ENCODE data around the gene MMP12. TPM values are rescaled to one million over a fixed set of nuclear protein-coding genes. Genes with fewer than 3 reads are reported as not detected.
A peak's percentile ranks its signal among the peaks of the same experiment; 100 is the strongest.

Gene MMP12
- total and polyA plus RNA-seq, 2 donors (not counting 3 experiments of a cell fraction or from before 2014, with no cell fraction given), result not detected

DNA sequence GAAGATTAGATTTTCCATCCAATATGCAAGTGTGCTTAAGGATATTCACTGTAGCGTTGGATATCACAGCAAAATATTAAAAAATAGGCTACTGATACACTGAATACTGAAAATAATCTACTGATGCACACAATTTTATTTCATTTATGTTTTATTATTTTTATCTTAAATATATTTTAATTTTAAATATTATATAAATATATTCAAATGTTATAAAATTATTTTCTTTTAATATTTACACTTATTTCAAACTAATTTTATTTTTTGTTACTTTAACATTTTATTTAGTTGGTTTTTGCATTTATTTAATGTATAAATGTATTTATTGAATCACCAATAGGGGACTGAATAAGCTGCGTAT is 43.7 kb downstream of the MMP12 start:
- no peaks in the 10 kb centered on the region for H3K4me1 ChIP-seq (ENCODE audit: control insufficient read depth, extremely low read depth, insufficient read depth, low read length)

More for the DNA sequence above, 43.7 kb downstream of the MMP12 start:
- Histone ChIP-seq H3K9me3 (replicated peaks; ENCODE audit: control insufficient read depth, insufficient read depth, low read length) (no peaks in the 10 kb centered on the region), H3K9ac (replicated peaks; ENCODE audit: extremely low read depth, insufficient read depth, low read length) (no peak overlapping the region), H2AFZ (ENCODE audit: low read depth, low read length) (no peak overlapping the region), H3K27ac (ENCODE audit: insufficient read depth, low read depth, low read length) (no peak overlapping the region), H3K4me2 (ENCODE audit: insufficient read depth, low read length) (peak overlapping the region; percentile 39), H3K27me3 (ENCODE audit: control insufficient read depth in 2 of 2, insufficient read depth in 2 of 2, low read length in 2 of 2) (peaks cover 5 to 11% of the 10 kb centered on the region in 2 experiments), H3K4me3 (replicated peaks in 1 of 3; ENCODE audit: insufficient read depth in 1 of 3, low read depth in 1 of 3, low read length in 3 of 3) (no peak overlapping the region), H3K36me3 (ENCODE audit: control insufficient read depth in 2 of 2, extremely low read depth in 1 of 2, insufficient read depth in 2 of 2, low read length in 2 of 2) (no peaks in the 10 kb centered on the region), H3K9me1 (replicated peaks; ENCODE audit: control insufficient read depth, extremely low read depth, insufficient read depth, low read length) (no peaks in the 10 kb centered on the region), H4K20me1 (replicated peaks; ENCODE audit: control insufficient read depth, extremely low read depth, insufficient read depth, low read length) (no peaks in the 10 kb centered on the region), H3K79me2 (ENCODE audit: control insufficient read depth, insufficient read depth, low read length) (no peaks in the 10 kb centered on the region)
- no peak for DNase-seq (ENCODE audit: low read depth, low spot score)
- BruUV-seq (replicated peaks), result no TSS peak
- FAIRE-seq, result no peak
- ChIA-PET CTCF (interaction anchor here (0.9 to 1.7 kb wide), 18 partner anchors 9 to 226 kb away, joined by 3 to 17 read pairs (median 6); partner anchors contain the start of gene MMP3), POLR2A (no interaction called here)
- dilution Hi-C loops (cut with MboI; ENCODE audit: extremely low pct_ligation_motif_present, low sequenced_read_pairs) (no loop called here), intact Hi-C loops (cut with micrococcal nuclease) (loop anchor here (1.0 to 2.0 kb wide), 4 partner anchors 32 to 770 kb away; partner anchors contain the start of gene MMP1)
- no peak for TF ChIP-seq FOS (IDR thresholded peaks at IDR 0.05; ENCODE audit: borderline replicate concordance, insufficient read depth, low read length)
- no peak for TF ChIP-seq GATA2 (IDR thresholded peaks at IDR 0.05; ENCODE audit: insufficient read depth, insufficient read length, low read depth, low read length)
- no peak for TF ChIP-seq MYC (IDR thresholded peaks at IDR 0.05; ENCODE audit: low read depth, low read length)
- TF ChIP-seq, protein P1, sequence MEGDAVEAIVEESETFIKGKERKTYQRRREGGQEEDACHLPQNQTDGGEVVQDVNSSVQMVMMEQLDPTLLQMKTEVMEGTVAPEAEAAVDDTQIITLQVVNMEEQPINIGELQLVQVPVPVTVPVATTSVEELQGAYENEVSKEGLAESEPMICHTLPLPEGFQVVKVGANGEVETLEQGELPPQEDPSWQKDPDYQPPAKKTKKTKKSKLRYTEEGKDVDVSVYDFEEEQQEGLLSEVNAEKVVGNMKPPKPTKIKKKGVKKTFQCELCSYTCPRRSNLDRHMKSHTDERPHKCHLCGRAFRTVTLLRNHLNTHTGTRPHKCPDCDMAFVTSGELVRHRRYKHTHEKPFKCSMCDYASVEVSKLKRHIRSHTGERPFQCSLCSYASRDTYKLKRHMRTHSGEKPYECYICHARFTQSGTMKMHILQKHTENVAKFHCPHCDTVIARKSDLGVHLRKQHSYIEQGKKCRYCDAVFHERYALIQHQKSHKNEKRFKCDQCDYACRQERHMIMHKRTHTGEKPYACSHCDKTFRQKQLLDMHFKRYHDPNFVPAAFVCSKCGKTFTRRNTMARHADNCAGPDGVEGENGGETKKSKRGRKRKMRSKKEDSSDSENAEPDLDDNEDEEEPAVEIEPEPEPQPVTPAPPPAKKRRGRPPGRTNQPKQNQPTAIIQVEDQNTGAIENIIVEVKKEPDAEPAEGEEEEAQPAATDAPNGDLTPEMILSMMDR (IDR thresholded peaks at IDR 0.05; ENCODE audit: extremely low read depth in 1 of 2, insufficient read depth in 1 of 2, low read depth in 1 of 2, low read length in 2 of 2), result no peak
- TF ChIP-seq POLR2A (IDR thresholded peaks at IDR 0.05; ENCODE audit: low read depth, low read length), result no peak
- TF ChIP-seq JUN (IDR thresholded peaks at IDR 0.05; ENCODE audit: borderline replicate concordance, insufficient read depth, insufficient read length, low read depth), result no peak
- TF ChIP-seq, protein P2, sequence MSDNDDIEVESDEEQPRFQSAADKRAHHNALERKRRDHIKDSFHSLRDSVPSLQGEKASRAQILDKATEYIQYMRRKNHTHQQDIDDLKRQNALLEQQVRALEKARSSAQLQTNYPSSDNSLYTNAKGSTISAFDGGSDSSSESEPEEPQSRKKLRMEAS (IDR thresholded peaks at IDR 0.05; ENCODE audit: insufficient read depth, insufficient read length), result no peak
- no peak for TF ChIP-seq EZH2 (IDR thresholded peaks at IDR 0.05; ENCODE audit: borderline replicate concordance, low read depth, low read length, severe bottlenecking)
